GM20431 (cell line): ENCODE measurements around the gene PRR5.
"Not testable (repeated sequence)": the region's sequence is repeated elsewhere in the genome, so short reads cannot be mapped to it uniquely, and the experiment has no call there.

Experiments
- in situ Hi-C: fragments of 300-500 bp; cut with MseI, MboI; formaldehyde crosslinking; loops from one replicate; pipeline ENCODE4 v1.15.0; 2020; ENCODE audit warnings: low sequenced_read_pairs; ENCODE audit not compliant: unreplicated experiment

PRR5 gene

DNA sequence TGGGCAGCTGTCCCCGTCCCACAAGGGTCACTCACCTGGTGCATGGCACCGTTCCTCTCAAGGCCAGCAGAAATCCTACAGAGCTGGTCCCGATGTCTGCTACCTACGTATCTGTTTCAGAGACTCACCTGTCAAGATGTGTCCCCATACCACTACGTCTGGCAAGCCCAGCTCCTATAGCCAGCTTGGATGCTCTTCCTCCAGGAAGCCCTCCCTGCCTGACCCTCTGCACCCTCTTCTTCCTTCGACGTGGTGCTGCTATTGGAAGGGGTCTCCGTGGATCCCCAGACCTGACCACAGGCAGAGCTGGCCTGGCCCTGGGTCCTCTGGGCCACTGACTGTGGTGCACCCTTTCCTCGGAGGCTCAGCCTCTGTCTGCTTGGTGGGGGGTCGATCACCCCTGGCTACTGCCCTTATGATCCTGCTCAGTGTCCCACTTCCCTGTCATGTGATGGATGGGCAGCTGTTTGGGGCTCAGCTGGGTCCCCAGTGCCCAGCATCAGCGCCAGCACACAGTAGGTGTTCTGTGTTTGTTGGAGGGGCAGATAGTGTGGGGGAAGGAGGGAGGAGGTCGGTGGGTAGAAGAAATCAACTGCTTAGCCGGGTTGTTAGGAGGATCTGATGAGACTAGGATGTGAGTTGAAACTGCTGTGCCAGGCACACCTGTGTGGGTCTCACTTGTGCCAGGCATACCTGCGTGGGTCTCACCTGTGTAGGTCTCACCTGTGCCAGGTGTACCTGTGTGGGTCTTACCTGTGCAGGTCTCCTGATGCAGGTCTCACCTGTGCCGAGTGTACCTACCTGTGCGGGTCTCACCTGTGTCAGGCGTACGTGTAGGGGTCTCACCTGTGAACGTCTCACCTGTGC, 28.7 kb downstream of the PRR5 start:
- in situ Hi-C loops: loop anchor here (5.0 kb wide), 1 partner anchor 33 kb away; no protein-coding TSS in a partner anchor

DNA sequence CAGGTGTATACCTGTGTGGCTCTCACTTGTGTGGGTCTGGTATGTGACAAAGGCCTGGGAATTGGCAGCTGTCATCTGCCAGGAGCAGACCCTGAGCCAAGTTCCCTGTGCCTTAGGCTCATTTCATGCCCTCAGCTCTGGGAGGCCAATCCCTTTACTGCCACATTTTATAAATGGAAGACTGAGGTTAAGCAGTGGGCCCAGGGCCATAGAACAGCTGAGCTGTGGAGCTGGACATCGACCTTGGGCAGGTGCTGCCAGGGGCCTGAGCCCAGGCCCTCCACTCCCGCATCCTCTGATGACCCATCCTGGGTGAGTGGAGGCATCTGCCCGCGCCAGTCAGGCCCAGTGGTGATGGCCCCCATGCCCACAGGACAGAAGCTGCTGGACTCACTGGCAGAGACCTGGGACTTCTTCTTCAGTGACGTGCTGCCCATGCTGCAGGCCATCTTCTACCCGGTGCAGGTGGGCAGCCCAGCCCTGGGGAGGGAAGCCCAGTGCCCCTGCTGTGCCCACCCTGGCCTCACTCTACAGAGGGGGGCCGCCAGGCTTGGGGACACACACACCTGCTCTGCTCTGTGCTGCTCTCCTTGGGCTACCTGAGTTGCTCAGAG, 29.5 kb downstream of the PRR5 start:
- in situ Hi-C loops: loop anchor here (5.0 kb wide), 1 partner anchor 34 kb away; no protein-coding TSS in a partner anchor

- in situ Hi-C loops: loop anchor here (5.0 kb wide), 1 partner anchor 35 kb away; no protein-coding TSS in a partner anchor
Measured at GRCh38 chr22:44732017-44732561, 30.1 kb downstream of the PRR5 start.

GRCh38 chr22:44732661-44733060, 30.7 kb downstream of the PRR5 start:
- in situ Hi-C loops: loop anchor here (5.0 kb wide), 1 partner anchor 35 kb away; no protein-coding TSS in a partner anchor

DNA sequence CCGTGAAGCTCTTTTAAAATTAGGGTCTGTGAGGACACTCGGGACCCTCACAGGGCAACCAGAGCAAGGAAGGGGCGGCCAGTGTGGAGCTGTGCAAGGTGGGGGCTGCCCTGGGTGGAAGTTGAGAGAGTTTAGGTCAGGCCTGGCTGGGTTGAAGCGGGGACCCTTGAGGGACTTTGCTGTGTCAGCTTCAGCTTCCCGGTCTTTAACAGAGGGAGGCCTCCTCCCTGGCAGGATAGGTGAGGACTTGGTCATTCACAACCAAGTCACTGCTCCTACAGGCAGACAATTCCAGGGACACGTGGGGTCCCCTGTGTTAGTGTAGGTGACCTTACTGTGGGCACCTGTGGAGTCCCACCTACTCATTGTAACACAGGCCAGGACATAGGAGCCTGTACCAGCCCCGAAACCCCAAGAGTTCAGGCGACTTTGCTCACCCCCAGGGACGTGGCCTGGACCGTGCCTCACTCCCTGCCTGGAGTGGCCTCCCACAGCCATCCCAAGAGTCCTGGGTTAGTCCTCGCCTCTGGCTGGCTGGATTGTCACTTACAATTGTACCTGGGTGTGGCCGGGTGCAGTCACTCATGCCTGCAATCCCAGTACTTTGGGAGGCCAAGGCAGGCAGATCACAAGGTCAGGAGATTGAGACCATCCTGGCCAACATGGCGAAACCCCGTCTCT, 31.6 kb downstream of the PRR5 start:
- in situ Hi-C loops: loop anchor here (5.0 kb wide), 1 partner anchor 36 kb away; no protein-coding TSS in a partner anchor

- in situ Hi-C loops: loop anchor here (5.0 kb wide), 1 partner anchor 37 kb away; no protein-coding TSS in a partner anchor
Measured at GRCh38 chr22:44734278-44734677, 32.3 kb downstream of the PRR5 start.

- in situ Hi-C loops: loop anchor here (5.0 kb wide), 1 partner anchor 38 kb away; no protein-coding TSS in a partner anchor
Measured at GRCh38 chr22:44734801-44735517, 33.0 kb downstream of the PRR5 start.

GRCh38 chr22:44735518-44736428, 33.8 kb downstream of the PRR5 start:
- in situ Hi-C loops: no loop called here

DNA sequence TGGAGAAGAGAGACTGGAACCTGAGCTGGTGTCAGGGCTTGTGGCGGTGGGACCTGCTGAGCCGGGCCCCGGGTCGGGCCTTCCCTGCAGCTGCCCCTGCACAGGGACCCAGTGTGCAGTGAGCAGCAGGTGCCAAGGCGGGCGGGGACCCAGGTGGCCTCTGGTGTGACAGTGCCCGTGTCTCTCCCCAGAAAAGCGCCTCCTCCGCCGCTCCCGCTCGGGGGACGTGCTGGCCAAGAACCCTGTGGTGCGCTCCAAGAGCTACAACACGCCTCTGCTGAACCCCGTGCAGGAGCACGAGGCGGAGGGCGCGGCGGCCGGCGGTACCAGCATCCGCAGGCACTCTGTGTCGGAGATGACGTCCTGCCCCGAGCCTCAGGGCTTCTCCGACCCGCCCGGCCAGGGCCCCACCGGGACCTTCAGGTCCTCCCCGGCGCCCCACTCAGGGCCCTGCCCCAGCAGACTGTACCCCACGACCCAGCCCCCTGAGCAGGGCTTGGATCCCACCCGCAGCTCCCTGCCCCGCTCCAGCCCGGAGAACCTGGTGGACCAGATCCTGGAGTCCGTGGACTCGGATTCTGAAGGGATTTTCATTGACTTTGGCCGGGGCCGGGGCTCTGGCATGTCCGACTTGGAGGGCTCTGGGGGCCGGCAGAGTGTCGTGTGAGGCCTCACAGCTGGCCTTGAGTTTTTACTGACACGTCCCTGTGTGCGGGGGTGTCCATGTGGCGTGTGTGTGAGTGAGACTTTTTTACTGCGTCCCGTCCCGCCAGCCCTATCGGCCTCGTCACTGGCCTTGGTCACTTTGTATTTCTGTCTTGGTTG, 34.8 kb downstream of the PRR5 start:
- in situ Hi-C loops: no loop called here

DNA sequence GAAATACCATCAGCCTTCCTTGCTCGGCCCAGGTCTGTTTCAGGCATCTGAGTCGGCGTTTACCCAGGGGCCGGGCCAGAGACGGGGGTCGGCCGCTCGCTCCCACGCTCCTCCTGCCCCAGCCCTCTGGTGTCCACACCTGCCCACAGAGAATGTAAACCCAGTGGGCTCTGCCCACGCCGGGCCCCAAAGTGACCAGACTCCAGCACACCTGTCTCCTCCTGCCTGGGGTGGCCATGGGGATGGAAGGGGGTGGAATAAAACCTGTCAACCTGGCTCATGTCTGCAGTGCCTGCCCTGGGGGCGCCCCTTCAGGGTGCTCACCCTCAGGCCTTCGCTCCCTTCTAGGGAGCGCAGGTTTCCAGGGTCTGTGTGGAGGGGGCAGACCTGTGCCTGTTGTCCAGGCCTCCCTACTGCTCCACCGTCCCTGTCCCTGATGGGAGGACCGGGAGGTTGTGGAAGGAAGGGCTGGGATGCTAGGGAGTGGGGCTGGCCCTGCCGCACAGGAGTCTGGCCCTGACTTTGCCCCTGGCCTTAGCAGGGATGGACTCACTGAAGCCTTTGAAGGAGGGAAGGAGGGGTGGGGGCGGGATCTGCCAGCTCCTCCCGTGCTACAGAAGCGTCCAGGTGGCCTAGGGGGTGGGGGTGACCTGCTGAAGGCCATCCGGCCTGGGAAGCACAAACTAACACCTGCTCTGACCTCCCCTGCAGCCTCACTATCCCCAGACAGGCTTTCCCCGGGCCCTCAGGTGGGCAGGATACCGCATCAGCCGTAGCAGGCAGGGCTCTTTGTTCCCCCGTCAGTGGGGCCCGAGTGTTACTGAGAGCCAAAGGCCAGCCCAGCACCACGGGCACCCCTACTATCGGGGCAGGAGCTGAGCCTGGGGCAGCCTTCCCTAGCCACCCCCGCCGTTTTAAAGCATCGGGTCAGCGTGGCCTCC, 35.7 kb downstream of the PRR5 start:
- in situ Hi-C loops: no loop called here

DNA sequence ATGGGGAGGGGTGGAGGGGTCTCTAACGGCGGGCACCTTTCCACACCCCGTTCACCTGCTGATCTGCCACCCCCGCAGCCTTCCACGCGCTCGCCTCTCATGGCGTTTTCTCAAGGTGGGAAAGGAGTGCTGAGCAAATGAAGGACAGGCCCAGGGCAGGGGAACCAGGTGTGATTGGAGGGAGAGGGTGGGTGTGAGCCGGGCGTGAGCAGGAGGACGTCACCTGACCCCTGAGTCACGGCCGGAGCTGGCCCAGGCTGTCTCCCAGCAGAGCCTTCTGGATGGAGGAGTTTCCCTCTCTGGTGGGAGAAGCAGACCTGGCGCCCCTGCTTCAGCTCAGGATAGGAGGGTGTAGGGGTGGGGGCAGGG, 36.3 kb downstream of the PRR5 start:
- in situ Hi-C loops: no loop called here

DNA sequence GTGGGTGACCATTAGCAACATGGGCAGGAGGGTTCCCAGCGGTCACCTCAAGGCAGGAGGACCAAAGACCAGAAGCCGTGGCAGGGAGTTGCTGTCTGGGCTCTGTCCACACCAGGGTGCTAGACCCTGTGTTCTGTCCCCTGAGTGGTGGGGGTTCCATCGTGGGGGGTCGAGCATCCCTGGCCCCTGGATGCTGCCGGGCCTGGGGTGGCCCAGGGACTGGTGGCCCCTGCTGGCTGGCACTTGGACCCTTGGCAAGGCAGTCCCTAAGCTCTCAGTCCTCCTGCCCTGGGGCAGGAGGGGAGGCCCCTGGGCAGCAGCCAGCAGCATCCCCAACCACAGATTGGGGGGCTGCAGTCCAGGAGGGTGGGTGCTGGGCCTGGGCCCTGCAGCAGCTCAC, 37.0 kb downstream of the PRR5 start:
- in situ Hi-C loops: no loop called here

DNA sequence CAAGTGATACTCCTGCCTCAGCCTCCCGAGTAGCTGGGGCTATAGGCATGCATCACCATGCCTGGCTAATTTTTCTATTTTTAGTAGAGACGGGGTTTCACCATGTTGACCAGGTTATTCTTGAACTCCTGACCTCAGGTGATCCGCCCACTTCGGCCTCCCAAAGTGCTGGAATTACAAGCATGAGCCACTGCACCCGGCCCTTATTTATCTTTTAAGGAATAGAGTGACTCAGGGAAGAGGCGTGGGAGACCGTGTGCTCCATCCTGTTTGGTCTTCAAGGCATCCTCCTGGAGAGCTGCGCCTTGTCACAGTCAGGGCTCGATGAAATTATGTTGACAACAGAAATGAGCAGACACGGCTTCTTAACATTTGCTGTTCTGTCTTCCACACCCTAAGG, 37.7 kb downstream of the PRR5 start:
- in situ Hi-C loops: not testable (repeated sequence)

GRCh38 chr22:44740307-44740706, 38.3 kb downstream of the PRR5 start:
- in situ Hi-C loops: no loop called here

DNA sequence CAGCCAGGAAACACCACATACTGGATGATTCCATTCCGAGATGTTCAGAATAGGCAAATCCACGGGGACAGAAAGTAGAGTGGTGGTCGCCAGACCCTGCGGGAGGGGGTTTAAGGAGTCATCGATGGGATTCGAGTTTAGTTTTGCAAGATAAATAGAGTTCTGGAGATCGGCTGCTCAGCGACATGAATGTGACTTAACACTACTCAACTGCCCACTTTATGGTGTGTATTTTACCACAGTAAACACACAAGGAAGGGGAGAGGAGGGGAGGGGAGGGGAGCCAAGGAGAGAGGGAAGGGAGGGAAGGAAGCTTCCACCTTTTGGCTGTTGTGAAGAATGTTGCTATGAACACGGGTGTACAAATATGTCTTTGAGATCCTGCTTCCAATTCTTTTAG, 39.9 kb downstream of the PRR5 start:
- in situ Hi-C loops: no loop called here

DNA sequence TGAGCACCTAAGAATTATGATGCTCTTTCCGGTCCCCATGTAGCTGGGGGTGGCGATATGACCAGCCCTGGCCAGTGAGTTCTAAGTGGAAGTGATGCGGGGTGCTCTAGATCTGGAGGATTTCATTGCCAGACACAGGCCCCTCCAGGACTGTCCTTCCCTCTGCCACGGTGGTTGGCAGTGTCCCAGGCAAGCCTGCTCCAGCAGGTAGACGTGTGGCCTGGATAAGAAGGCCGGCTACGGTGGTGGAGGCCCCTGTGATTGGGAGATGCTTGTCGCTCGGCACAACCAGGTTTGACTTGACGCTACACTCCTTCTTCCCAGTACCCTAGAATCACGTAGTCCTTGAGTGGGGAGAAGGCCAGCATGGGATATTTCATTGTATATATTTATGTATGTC, 41.2 kb downstream of the PRR5 start:
- in situ Hi-C loops: no loop called here

- in situ Hi-C loops: no loop called here
Measured at GRCh38 chr22:44743804-44744211, 41.8 kb downstream of the PRR5 start.
